ENCODE data around the gene TTYH3.
A peak's percentile ranks its signal among the peaks of the same experiment; 100 is the strongest.

Gene TTYH3

DNA sequence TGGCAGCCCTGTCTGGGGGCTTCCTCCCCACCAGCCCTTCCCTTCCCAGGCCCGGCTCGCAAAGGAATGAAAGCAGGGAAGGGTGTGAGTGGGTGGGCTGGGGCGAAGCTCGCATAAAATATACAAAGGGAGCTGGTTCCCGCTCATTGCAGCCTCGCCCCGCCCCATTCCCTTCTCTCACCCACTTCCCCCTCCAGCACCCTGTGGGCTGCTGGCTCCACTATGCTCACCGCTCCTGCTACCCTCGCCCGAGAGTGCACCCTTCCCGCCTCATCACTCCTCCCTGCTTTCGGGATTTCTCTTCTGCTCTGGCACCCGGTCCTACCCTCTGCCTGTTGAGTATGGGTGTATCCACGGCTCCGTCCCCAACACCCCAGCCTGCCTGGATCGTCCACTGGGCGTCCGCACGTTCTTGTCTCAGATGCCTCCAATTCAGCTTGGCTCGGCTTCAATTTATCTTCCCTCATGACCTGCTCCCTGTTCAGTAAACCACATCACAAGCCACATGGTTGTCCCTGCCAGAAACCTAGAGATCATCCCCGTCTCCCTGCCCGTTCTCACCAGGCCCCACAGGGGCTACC lies 14.4 kb upstream of the TTYH3 start:
- DNase-seq: no peak

DNA sequence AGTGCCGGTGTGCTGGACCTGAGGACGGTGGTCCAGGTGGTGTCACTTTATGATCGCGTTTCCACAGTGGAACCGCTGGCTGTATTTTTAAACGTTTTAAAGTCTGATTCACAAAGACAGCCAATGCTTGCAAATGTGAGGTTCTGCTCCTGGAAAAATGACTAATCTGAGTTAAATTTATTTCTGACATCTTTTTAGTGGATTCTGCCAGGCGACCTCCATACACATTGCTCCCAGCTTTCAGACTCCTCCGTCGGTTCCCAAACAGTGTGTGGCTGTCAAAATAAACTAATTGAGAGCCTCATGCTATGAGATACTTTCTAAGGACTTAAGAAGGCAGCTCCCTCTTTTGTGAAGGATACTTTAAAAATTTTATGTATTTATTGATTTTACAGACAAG lies 12.7 kb upstream of the TTYH3 start:
- DNase-seq: no peak

DNA sequence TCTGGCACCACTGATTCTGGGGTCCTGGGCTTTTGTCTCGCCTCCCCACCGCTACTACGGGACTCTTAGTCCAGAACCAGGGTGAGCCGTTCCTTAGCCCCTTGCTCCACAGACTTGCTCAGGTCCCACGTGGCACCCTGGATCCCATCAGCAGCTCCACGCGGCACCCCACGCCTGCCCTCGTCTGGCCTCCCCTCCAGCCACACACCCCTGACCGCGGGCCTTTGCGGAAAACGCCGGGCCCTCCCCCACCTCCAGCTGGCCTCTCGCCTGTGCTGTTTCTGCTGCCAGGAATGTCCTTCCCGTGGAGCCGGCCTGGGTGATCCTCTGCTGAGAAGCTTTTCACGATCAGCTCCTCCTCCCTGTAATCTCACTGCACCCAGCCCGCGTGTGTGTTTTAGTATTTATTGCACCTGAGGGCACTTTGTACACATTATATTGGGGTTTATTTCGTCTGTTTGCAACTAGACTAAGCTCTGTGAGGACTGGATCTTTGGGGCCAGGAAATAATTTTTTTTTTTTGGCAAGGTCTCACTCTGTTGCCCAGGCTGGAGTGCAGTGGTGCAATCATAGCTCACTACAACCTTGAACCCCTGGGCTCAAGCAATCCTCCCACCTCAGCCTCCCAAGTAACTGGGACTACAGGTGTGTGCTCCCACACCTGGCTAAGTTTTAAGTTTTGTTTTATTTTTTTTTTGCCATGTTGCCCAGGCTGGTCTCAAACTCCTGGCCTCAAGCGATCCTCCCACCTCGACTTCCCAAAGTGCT lies 10.5 kb upstream of the TTYH3 start:
- DNase-seq: no peak

DNA sequence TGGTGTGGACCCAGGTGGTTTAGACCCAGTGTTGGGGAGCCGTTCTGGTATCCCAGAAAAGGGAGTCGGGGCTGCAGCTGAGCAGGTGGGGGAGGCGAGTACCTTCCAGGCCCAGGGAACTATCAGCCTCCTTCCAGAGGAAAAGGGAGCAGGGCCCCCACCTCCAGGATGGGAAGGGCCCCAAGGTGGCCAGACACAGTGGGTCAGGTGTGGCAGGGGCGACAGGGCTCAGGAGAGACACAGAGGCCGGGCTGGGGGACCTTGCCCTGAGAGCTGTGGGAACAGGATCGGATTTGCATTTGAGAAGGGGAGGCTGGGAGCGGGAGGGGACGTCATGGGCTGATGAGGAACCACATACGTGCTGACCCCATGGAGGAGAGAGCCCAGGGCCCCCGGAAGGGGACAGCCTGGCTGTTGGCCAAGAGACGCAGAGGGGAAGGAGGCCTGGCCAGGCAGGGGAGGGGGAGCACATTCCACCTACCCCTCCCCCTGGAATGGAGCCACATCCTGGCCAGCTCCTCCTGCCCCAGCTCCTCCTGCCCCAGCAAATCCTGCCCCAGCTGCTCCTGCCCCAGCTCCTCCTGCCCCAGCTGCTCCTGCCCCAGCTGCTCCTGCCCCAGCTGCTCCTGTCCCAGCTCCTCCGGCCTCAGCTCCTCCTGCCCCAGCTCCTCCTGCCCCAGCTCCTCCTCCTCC lies 9.7 kb upstream of the TTYH3 start:
- no peak for DNase-seq

DNA sequence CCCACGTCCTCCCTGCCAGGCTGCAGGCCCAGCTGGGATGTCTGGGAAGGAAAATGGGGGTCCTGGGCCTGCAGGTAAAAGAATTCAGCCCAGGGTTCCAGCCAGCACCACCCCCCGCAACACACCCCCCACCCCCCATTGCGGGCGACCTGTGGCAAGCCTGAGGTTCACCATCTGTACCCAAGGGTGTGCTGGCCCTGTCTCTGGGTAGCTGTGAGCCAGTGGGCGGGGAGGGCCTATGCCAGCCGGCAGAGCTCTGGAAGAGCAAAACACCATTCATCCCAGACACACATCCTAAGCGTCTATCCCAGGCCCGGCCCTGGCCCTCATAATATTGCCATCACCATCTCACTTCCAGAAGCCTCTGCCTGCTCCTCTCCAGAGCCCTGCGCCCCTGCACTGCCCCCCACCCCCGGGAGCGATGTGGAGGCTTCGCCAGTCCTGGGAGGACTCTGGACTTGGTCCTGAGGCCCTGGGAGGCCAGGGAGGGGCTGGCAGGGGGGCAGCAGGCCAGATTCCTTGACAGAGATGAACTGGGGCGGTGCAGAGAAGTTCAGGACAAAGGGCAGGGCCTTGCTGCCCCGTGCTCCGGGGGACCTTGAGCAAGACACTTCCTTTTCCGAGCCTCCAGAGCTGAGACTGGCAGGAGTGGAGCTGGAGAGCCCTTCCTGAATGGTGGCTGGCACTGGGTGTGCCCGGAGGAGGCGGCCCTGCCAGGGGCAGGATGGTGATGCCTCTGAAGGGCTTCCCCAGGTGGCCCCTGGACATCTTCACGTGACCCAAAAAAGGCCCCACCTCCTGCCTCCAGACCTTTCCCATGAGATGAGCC lies 8.7 kb upstream of the TTYH3 start:
- DNase-seq: no peak

DNA sequence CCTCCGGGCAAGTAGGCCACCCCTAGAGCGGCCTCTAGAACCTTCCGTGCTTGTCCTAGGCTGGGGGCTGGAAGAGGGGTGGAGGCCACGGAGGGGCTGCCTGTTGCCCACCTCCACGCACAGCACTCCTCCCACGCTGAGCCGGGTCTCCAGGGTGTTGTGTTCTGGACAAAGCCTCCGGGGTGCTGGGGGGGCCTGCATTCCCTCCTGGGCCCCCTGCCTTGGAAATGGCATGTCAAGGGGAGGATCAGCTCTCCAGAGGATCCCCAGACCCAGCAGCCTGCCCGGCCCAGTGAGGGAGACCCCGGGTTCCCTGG lies 8.1 kb upstream of the TTYH3 start:
- no peak for DNase-seq

DNA sequence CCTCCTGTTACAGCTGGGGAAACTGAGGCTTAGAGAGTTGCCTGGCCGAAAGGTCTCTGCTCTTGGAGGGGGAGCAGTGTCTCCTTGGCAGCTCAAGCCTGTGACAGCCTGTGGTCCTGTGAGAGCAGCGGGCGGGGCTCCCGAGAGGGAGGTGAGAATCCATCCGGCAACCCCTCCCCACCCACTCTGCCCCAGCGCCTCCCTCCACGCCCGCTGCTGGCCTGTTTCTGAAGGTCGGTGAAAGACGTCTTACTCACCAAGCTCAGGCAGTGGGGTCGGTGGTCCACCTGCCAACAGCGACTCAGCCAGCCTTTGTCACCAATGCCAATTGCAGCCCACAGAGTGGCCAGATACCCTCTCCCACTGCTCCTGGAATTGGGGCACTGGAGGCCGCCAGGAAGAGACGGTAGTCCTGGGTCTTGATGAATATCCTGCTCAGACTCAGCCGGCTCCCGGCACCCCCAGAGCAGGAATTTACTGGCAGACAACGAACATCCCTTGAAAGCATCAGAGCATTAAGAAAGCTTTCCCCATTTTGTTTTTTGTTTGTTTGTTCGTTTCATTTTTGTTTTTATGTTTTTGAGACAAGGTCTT lies 7.4 kb upstream of the TTYH3 start:
- DNase-seq: no peak

DNA sequence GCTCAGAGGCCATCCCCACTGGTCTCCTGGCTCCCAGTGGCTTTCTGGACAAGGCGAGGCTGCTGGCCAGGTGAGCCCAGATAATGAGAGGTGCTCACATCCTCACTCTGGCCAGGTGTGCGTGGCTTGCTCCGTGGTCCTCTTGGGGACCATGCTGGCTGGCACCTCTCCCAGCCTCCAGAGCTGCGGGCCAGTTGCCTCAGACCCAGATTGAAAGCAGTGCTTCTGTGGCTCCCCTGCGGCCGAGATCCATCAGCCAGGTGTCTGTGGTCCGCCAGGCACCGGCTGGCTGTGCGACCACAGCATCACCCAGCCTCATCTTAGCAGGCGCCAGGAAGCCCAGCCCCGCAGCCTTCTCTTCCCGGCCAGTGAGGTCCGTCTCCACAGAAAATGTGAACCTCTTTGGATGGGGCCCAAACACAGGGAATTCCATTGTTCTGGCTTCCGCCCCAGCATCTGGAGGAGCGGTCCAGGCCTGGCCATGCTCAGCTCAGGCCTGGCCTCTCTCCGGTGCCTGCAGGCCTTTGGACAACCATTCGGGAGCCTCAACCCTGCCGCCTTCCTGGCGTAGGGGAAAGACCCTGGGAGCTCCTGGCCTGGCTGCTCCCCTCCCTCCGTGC lies 5.2 kb upstream of the TTYH3 start:
- DNase-seq: no peak

DNA sequence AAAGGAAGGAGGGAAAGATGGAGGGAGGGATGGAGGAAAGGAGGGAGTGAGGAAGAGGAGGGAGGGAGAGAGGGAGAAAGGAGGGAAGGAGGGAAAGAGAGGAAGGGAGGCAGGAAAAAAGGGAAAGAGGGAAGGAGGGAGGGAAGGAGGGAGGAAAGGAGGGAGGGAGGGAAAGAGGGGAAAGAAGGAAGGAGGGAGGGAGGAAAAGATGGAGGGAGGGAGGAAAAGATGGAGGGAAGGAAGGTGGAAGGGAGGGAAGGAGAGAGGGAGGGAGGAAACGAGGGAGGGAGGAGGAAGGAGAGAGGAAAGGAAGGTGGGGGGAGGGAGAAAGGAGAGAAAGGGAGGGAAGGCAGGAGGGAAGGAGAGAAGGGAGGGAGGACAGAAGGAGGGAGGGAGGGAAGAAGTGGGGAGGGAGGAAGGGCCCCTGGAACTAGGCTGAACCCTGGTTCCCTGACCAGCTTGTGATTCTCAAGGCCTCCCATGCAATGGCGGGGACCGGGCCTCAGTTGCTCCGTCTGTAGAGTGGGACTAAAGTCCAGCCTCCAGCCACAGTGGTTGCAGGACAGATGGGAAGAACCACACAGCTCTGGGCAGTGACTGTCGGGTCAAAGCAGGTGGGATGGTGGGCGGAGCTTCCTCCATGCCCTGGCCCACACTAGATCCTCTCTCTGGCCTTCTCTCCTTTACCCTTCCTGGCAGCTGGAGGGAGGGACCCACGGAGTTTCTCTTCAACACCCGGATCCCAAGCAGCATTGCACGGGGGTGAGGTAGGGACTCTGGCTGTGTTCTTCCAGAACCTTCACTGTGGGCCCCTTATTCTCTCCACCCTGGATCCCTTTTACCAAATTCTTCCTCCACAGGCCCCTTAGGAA lies 4.3 kb upstream of the TTYH3 start:
- DNase-seq: no peak

DNA sequence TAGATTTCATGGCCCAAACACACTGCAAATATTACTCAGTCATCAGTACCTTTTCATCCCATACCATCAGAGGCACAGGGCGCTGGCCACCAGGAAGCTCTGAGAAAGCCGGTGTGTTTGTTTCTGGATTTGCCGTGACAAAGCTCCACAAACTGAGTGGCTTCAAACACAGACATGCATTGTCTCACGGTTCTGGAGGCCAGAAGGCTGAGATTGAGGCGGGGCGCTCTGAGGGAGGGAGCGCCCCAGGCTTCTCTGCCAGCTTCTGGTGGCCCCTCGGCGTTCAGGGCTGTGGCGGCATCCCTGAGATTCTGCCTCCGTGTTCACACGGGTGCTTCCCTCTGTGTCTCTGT lies 3.7 kb upstream of the TTYH3 start:
- DNase-seq: no peak

DNA sequence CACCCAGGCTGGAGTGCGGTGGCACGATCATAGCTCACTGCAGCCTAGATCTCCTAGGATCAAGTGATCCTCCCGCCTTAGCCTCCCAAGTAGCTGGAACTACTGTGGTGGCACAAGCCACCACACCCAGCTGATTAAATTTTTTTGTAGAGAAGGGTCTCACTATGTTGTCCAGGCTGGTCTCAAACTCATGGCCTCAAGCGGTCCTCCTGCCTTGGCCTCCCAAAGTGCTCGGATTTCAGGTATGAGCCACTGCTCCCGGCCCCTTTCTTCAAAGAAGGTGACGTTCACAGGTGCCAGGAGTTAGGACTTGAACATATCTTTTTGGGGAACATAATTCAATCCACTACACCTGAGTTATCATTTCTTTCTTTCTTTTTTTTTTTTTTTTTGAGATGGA lies 2.9 kb upstream of the TTYH3 start:
- DNase-seq: no peak

DNA sequence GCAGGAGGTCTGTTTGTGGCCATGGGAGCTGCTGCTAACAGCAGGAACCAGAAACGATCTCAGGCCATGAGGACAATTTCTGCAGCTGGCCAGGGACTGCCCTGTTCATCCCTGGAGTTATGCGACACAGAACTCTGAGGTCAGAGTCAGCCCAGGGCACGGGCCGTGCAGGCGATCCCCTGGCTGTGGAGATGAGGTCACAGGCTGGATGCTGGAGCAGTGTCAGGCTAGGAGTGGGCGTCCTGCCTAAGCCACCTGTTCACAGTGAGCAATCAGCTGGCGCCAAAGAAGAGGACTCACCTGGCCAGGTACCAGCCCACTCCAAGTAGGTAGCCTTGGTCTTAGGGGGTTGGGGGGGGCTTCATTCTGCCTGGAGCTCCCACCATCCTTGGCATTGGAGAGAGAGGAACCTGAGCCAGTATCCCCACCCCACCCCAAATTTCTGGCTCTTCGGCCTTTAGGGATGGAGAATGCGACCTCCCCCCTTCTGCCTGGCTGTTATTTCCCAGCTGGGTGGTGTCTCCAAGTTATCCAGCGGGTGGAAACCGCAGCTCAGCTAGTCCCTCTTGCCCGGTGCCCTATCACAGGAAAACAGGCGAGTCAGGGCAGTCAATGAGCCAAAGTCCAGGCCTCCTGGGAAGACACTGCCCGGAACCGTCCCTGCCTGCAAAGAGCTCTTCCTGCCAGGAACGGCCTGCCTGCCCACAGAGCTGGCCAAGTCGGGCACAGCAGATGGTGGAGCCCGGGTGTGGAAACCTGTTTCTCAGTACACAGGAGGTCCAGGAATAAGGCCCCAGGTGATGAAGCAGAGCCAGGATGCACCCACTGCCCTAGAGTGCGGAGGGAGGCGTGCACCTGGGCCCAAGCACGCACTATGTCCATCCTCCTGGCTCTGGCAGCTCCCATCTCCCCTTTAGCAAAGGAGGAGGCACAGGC lies 1.8 kb upstream of the TTYH3 start:
- DNase-seq: no peak

DNA sequence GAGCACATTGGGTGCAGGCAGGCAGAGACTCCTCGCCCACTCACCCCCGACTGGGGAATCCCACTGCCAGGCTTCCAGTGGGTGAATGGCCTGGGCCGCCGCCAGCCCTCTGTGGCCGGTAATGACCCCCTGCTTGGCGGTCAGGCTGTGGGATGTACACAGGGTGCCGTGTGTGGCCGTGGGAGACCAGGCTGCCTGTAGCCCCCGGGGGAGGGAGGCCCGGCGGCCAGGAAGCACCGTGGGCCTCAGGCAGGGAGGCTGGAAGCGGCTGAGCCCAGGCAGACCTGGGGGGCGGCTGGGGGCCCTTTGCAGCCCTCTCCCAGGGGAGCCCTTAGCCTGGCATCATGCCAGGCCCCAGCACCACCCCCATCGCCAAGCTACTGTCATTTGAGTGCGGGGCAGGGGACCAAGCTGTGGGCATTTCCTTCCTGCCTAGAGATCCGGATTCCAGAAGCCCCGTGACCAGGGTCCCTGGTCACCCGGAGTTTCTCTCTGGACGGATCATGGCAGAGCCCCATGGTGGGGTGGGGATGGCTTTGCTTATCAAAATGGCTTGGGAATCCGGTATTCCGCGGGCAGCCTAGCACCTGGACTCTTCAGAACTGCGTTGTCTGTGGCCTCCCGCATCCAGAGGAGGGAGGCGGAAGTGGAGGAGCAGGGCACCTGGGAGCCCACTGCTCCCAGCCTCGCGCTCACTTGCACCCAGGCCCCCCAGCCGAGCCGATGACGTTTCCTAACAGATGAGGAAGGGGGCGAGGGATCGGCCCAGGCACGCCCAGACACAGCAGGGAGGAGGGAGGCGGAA lies 1.1 kb downstream of the TTYH3 start:
- peak; percentile 31 for DNase-seq

DNA sequence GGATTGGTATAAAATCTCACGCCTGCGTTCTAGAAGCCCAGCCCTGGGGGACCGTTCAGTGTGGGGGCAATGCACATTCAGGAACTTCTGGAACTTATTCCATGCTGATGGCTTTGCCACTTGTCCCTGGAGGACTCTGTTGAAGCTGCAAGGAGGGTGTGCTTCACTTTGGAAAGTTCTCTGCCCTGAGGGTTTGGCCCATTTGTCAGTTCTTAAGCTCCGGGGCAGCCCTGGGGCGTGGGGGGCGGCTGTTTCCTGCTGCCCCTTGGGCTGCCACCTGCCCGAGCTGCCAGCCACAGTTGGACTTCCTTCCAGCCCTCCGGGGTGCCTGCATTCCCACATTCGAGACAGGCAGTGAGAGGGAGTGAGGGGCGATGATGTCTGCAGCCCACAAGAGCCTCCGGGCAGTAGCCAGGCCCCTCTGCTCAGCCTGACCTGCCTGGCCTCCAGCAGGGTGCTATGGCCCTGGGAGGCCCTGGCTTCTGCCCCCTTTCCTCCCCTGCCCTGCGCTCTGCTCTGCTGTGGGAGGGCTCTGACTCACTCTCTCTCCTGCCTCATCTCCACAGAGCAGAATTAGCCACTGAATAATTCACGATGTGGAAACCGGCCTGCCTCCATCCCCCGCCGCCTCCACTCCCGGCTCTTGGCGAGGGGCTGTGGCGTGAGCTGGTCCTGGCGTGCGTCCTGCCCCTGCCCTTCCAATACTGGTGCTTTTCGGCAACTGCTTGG lies 1.9 kb downstream of the TTYH3 start:
- DNase-seq: no peak

DNA sequence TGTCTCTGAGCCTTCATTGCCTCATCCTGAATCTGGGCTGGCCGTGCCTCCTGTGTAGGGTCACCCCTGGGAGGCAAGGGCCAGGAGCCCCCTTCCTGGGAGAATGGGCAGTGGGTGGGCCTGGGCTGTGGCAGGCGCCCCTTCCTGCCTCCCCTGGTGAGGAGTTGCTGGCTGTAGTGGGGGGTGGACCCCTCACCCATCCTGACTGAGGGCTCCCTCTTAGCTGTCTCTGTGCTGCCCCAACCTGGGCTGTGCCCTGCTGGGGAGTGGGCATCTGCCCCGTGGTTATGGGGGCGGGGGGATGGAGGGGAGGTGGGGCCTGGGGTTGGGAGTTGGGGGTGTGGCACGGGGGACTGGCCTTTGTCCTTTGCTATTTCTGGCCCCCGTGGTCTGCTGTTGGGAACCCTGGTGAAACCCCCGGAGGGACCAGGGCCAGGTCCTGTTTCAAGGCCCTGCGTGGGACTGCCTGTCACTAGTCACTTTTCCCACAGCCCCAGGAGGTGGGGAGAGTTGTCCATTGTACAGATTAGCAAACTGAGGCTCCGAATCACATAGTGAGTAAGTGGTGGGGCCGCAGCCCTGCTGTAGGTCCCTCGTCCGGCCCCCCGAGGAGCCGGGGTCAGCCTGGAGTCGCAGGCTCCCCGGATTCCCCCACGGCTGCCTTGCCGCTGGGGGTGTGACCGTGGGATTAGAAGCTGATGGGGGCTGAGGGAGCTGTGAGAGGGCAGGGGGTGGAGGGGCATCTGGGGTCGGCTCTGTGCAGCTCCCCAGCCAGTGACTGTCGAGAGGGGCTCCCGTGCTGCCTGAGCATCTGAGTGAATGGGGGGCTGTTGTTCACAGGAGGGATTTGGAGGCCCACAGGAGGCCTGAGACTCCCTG lies 2.7 kb downstream of the TTYH3 start:
- DNase-seq: no peak

DNA sequence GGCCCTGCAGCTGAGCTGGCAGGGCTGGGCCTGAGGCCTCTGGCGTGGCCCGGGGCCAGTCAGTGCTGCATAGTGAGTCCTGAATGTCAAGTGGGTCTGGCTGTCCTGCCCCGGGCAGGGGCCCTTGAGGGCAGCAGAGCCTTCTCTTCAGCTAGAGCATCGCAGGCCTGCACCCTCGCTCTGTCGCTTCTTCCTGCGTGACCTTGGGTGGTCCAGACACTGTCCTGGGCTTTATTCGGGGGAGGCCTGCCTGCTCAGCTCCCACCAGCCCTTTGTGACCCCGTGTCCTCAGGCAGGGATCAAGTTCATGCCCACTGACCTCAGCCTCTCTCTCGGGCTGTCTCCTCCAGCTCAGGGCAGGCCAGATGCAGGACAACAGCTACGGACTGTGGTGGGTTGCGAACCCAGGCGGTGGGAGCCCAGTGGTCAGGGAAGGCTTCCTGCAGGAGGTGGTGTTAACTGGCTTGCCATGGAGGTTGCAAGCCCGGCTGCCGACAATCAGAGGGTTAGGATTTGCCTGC lies 3.4 kb downstream of the TTYH3 start:
- DNase-seq: no peak

DNA sequence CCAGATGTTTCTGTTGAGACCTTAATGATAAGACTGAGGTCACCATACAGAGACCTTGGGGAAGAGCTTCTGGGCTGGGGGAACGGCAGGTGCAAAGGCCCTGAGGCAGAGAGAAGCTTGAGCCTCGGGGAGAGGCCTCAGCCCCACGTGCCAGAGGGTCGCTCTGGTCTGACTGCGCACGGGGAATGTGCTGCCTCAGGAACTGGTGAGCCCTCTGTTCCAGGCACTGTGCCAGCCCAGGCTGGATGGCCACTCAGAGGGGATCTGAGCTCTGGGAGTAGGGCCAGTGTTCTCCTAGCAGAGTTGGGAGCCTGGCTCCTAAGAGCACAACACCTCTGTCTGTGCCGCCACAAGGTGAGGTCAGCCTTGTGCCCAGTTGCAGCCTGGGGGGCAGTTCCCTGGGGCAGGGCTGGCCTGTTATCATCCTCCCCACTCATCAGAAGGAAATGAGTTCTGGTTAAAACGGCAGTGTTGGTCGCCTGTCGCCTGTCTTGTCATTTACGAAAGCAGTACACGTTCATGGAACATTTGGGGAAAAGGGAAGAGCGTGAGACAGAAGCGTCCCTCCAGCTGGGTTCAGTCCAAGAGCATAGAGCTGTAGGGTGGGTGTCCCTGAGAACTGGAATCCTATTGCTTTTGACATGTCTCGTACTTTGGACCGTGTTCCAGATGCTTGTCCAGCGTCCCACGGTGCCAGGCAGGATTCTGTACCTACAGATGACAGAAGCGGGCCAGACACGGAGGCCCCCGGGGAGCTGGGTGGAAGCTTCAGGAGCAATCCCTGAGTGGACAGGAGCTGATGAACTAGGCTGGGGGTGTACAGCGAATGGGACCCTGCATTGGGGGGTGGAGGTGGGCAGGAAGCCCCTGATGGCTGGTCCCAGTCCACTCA lies 4.3 kb downstream of the TTYH3 start:
- DNase-seq: no peak
